Transverse colon (tissue), 4 donors: ENCODE data around the gene NDUFAF3. TPM values are rescaled to one million over a fixed set of nuclear protein-coding genes. Genes with fewer than 3 reads are reported as not detected.

Experiments used
- DNase-seq: peaks from one replicate; pipeline ENCODE4 v3.0.0-alpha.2; 2019
- H3K27ac ChIP-seq, 4 donors: fragments of 200-600 bp; sonication (generic); 2 replicates each; pipeline ENCODE4 v1.5.1; 2016 to 2018; ENCODE audit warnings: inconsistent platforms in 4 of 4
- H3K27me3 ChIP-seq: fragments of 200-600 bp; sonication (generic); 2 replicates; pipeline ENCODE4 v1.5.1; 2017; ENCODE audit warnings: inconsistent platforms
- H3K36me3 ChIP-seq, 4 donors: fragments of 200-600 bp; sonication (generic); 2 replicates each; pipeline ENCODE4 v1.5.1; 2017 to 2019; ENCODE audit warnings: inconsistent platforms in 4 of 4
- H3K4me1 ChIP-seq, 4 donors: fragments of 200-600 bp; sonication (generic); 2 replicates each; pipeline ENCODE4 v1.5.1; 2017 to 2020; ENCODE audit warnings: inconsistent platforms in 4 of 4
- H3K4me3 ChIP-seq, 4 donors: fragments of 200-600 bp; sonication (generic); 1 replicate in 1 of 4; 2 replicates in 3 of 4; pipeline versions ENCODE4 v1.5.1 to v1.6.1; 2017 to 2019; ENCODE audit warnings: inconsistent platforms in 4 of 4
- H3K9me3 ChIP-seq, 2 donors: fragments of 200-600 bp; sonication (generic); 2 replicates each; pipeline ENCODE4 v1.5.1; 2017 to 2019; ENCODE audit warnings: inconsistent platforms in 2 of 2
- EP300 ChIP-seq: sonication (generic); formaldehyde crosslinking; IDR thresholded peaks from one replicate; pipeline ENCODE4 v1.6.1; 2017; ENCODE audit warnings: antibody characterized with exemption, low read depth
- POLR2A ChIP-seq: fragments of 450-650 bp; IDR thresholded peaks from one replicate; pipeline ENCODE4 v1.6.1; 2016; ENCODE audit warnings: antibody characterized with exemption, mild to moderate bottlenecking, moderate library complexity
- POLR2AphosphoS5 ChIP-seq, 3 donors: sonication (generic); formaldehyde crosslinking; IDR thresholded peaks; one replicate each; pipeline ENCODE4 v1.6.1; 2016; ENCODE audit warnings: antibody characterized with exemption in 3 of 3
- WGBS, 2 donors: methylation state at CpG; one replicate each; pipeline ENCODE4 v1.1.5; 2018; ENCODE audit warnings: low coverage in 1 of 2; 5-methylcytosine and 5-hydroxymethylcytosine counted together
- in situ Hi-C, 4 donors: fragments of 200-750 bp; cut with MboI; loops; one replicate each; pipeline versions ENCODE4 v1.15.0 to v1.15.1; 2017; ENCODE audit warnings: low sequenced_read_pairs in 3 of 4, low pct_ligation_motif_present in 1 of 4, low pct_unique_long_range_greater_than_20kb in 1 of 4
- intact Hi-C: fragments of 100-400 bp; cut with DNase I; formaldehyde crosslinking; loops from one replicate; pipeline ENCODE4 v1.15.1; 2023; ENCODE audit warnings: low total_unique reads
- total RNA-seq, 4 donors: library from RNA; depleted of rRNA; stranded (reverse); fragments of >200 nt; gene quantifications; one replicate each; pipeline ENCODE4 v1.1.0, GENCODE V29; 2016
- TF ChIP-seq, protein P1 (sequence below), 5 experiments: fragments of 200-600 bp in 3 of 5; fragments of 450-650 bp in 2 of 5; sonication (generic) in 3 of 5; IDR thresholded peaks; 1 replicate in 2 of 5; 2 replicates in 3 of 5; pipeline ENCODE4 v1.5.1; 2016 to 2017; ENCODE audit warnings: antibody characterized with exemption in 5 of 5, inconsistent platforms in 3 of 5, mild to moderate bottlenecking in 2 of 5, moderate library complexity in 1 of 5

Gene NDUFAF3
- total RNA-seq, 4 donors from 2014 or later = 30.4 to 125 (median 88.1) TPM

DNA sequence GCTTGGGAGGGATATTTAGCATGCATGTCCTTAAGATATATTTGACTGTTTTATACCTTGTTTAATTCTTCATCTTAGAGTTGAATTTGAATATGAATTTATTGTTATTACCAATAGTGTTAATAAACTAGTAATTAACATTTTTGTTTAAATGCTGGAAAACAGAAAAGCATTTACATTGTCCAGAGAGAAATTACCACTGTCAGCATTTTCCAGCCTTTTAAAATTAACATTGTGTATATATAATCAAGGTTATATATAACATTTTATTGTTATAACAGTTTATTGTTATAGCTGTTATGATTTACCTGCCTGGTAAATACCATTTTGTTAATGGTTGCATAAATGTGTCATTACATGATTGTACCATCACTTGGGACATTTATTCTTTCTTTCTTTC lies 39.9 kb upstream of the NDUFAF3 start:
- intact Hi-C loops (no loop called here), in situ Hi-C loops (no loop called here)
- Histone ChIP-seq H3K9me3 (no peaks in the 10 kb centered on the region), H3K36me3 (peaks cover 0 to 48% (median 13%) of the 10 kb centered on the region in 4 donors), H3K4me3 (no peak overlapping the region), H3K4me1 (peaks cover 0 to 4% (median 1%) of the 10 kb centered on the region in 4 donors), H3K27me3 (no peaks in the 10 kb centered on the region), H3K27ac (no peak overlapping the region)
- TF ChIP-seq POLR2A = no peak
- TF ChIP-seq, protein P1, sequence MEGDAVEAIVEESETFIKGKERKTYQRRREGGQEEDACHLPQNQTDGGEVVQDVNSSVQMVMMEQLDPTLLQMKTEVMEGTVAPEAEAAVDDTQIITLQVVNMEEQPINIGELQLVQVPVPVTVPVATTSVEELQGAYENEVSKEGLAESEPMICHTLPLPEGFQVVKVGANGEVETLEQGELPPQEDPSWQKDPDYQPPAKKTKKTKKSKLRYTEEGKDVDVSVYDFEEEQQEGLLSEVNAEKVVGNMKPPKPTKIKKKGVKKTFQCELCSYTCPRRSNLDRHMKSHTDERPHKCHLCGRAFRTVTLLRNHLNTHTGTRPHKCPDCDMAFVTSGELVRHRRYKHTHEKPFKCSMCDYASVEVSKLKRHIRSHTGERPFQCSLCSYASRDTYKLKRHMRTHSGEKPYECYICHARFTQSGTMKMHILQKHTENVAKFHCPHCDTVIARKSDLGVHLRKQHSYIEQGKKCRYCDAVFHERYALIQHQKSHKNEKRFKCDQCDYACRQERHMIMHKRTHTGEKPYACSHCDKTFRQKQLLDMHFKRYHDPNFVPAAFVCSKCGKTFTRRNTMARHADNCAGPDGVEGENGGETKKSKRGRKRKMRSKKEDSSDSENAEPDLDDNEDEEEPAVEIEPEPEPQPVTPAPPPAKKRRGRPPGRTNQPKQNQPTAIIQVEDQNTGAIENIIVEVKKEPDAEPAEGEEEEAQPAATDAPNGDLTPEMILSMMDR (IDR thresholded peaks at IDR 0.05) = no peak
- TF ChIP-seq POLR2AphosphoS5 (IDR thresholded peaks at IDR 0.05) = no peak
- TF ChIP-seq EP300 = no peak
- no peak for DNase-seq

DNA sequence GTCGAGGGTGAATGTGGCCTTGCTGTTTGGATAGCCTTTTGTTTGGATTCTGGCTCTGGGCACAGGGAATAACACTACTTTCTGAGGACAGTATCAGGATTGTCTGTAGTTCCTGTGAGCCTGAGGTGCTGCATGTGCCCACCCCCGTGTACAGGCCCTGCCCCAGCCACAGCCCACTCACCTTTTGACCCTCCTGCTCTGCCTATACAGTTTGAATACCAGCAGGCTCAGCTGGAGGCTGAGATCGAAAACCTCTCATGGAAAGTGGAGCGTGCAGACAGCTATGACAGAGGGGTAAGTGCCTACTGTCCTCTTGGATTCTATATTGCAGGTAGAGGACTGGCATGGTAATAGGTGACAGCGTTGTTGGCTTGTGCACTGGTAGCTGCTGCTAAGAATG lies 39.2 kb upstream of the NDUFAF3 start:
- WGBS, 2 donors = 85% methylated on average over 5 of the region's 5 CpGs; no CpG with 5 or more reads in 1 of the 2 donors
- no peaks in the 10 kb centered on the region for H3K9me3 ChIP-seq
- intact Hi-C loops = no loop called here
- no peak overlapping the region for H3K4me3 ChIP-seq
- TF ChIP-seq, protein P1 (IDR thresholded peaks at IDR 0.05) = no peak
- no peak for TF ChIP-seq POLR2A
- no peak for TF ChIP-seq POLR2AphosphoS5 (IDR thresholded peaks at IDR 0.05)
- in situ Hi-C loops = no loop called here
- peaks cover 0 to 4% (median 2%) of the 10 kb centered on the region in 4 donors for H3K4me1 ChIP-seq
- no peak for DNase-seq
- H3K27ac ChIP-seq = no peak overlapping the region
- no peaks in the 10 kb centered on the region for H3K27me3 ChIP-seq
- peaks cover 0 to 41% (median 12%) of the 10 kb centered on the region in 4 donors for H3K36me3 ChIP-seq

DNA sequence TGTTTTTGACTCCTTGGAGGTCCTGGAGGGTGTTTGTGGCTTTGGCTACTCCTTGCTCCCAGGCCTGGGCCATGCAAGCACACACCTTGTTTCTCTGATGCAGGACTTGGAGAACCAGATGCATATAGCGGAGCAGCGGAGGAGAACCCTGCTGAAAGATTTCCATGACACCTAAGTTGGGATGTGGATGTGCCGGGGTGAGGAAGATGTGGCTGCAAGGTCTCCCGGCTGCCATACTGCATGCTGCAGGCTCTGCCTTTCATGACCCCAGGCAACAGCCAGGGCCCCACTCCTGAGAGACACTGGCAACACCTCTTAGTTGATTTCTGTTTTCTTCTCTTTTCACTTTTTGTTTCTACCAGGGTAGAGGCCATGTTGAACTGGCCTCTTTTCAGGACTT lies 38.8 kb upstream of the NDUFAF3 start:
- no peak for TF ChIP-seq POLR2AphosphoS5 (IDR thresholded peaks at IDR 0.05)
- intact Hi-C loops = no loop called here
- WGBS, 2 donors = 100% methylated on average over 4 of the region's 4 CpGs; no CpG with 5 or more reads in 1 of the 2 donors
- H3K36me3 ChIP-seq = peaks cover 0 to 37% (median 12%) of the 10 kb centered on the region in 4 donors
- H3K27me3 ChIP-seq = no peaks in the 10 kb centered on the region
- no peaks in the 10 kb centered on the region for H3K9me3 ChIP-seq
- no peak overlapping the region for H3K27ac ChIP-seq
- H3K4me3 ChIP-seq = no peak overlapping the region
- in situ Hi-C loops = no loop called here
- no peak for DNase-seq
- H3K4me1 ChIP-seq = peaks cover 0 to 7% (median 2%) of the 10 kb centered on the region in 4 donors

DNA sequence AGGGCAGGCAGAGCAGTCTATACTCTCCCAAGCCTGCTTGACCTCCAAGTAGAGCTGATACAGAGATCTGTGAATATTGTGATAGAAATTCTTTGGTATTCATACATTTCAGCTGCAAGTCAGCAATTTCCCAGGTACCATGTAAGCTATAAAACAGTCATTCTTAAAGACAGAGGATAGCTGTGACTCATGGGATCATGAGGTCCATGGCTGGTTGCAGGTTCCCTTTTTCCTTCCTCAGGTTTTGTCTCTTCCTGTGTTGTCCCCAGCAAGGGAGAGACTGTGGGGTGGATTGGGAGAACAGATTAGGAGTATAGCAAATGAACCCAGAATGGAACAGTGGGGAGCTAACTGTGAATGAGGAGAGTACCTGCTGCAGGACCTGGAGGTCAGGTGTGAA lies 37.3 kb upstream of the NDUFAF3 start:
- DNase-seq = no peak
- TF ChIP-seq POLR2AphosphoS5 (IDR thresholded peaks at IDR 0.05) (no peak), POLR2A (no peak), EP300 (no peak)
- TF ChIP-seq, protein P1 (IDR thresholded peaks at IDR 0.05) = no peak
- no peak overlapping the region for H3K4me3 ChIP-seq
- in situ Hi-C loops (no loop called here), intact Hi-C loops (no loop called here)
- H3K4me1 ChIP-seq = peaks cover 8 to 23% (median 10%) of the 10 kb centered on the region in 4 donors
- H3K9me3 ChIP-seq = no peaks in the 10 kb centered on the region
- H3K27me3 ChIP-seq = no peaks in the 10 kb centered on the region
- no peak overlapping the region for H3K27ac ChIP-seq
- peaks cover 0 to 32% (median 9%) of the 10 kb centered on the region in 4 donors for H3K36me3 ChIP-seq

DNA sequence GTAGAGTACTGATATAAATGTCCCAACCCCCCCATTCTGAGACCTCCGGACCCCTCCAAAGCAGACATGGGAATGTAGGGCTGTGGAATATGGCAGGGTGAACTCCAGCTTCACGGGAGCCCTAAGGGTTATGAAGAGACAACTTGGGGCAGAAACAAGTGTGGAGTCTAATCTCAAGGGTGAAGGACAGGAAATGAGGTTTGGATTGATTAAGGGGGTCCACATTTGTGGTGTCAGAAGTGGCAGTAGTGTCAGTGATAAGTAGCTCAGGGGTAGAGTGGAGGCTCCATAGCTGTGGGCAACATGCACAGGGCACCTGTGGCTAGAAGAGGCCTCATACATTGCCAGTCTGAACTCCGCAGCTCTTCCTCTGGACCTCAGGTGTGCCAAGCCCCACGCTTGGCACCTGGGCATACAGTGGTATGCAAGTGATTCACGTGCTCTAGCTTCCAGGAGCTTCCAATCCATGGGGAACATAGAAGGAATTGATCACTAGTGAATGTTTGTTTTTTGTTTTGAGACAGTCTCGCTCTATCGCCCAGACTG lies 36.0 kb upstream of the NDUFAF3 start:
- H3K36me3 ChIP-seq = peaks cover 0 to 21% (median 4%) of the 10 kb centered on the region in 4 donors
- H3K27me3 ChIP-seq = no peaks in the 10 kb centered on the region
- H3K4me3 ChIP-seq = no peak overlapping the region
- no peak for DNase-seq
- no peak overlapping the region for H3K27ac ChIP-seq
- intact Hi-C loops = no loop called here
- 94 to 100% methylated on average over 3 to 7 of the region's 7 CpGs for WGBS, 2 donors
- TF ChIP-seq EP300 (no peak), POLR2AphosphoS5 (IDR thresholded peaks at IDR 0.05) (no peak), POLR2A (no peak)
- TF ChIP-seq, protein P1 (IDR thresholded peaks at IDR 0.05) = no peak
- H3K4me1 ChIP-seq = peaks cover 8 to 23% (median 13%) of the 10 kb centered on the region in 4 donors
- in situ Hi-C loops = no loop called here
- H3K9me3 ChIP-seq = no peaks in the 10 kb centered on the region
